Gastroesophageal sphincter (tissue), 4 donors: ENCODE results near the gene DCAF7. TPM values are rescaled to one million over a fixed set of nuclear protein-coding genes. Genes with fewer than 3 reads are reported as not detected.

Source experiments
- ATAC-seq: fragments of 150-250 bp; one replicate; pipeline ENCODE4 v1.9.1; 2016; ENCODE audit warnings: mild to moderate bottlenecking, moderate library complexity
- H3K27ac ChIP-seq, 4 donors: fragments of 200-600 bp; sonication (generic) in 3 of 4; 1 replicate in 3 of 4; 2 replicates in 1 of 4; pipeline ENCODE4 v1.5.1; 2016 to 2019
- H3K27me3 ChIP-seq: fragments of 200-600 bp; sonication (generic); one replicate; pipeline ENCODE4 v1.5.1; 2019
- H3K36me3 ChIP-seq, 2 donors: fragments of 200-600 bp; sonication (generic); one replicate each; pipeline ENCODE4 v1.5.1; 2019; ENCODE audit warnings: control low read depth in 1 of 2
- H3K4me1 ChIP-seq, 3 donors: fragments of 200-600 bp; sonication (generic); 1 replicate in 2 of 3; 2 replicates in 1 of 3; pipeline ENCODE4 v1.5.1; 2016 to 2019; ENCODE audit warnings: control low read depth in 2 of 3
- H3K4me3 ChIP-seq, 2 donors: fragments of 200-600 bp; sonication (generic); one replicate each; pipeline ENCODE4 v1.5.1; 2019; ENCODE audit warnings: mild to moderate bottlenecking in 1 of 2, moderate library complexity in 1 of 2
- H3K9me3 ChIP-seq, 3 donors: fragments of 200-600 bp; sonication (generic); one replicate each; pipeline ENCODE4 v1.5.1; 2017 to 2019; ENCODE audit warnings: control low read depth in 2 of 3
- CTCF ChIP-seq, 4 experiments: fragments of 200-600 bp in 2 of 4; fragments of 450-650 bp in 2 of 4; sonication (generic) in 1 of 4; IDR thresholded peaks; one replicate each; pipeline ENCODE4 v1.5.1; 2017 to 2019; ENCODE audit warnings: antibody characterized with exemption in 4 of 4, mild to moderate bottlenecking in 2 of 4, moderate library complexity in 2 of 4
- EP300 ChIP-seq: sonication (generic); formaldehyde crosslinking; IDR thresholded peaks from one replicate; pipeline ENCODE4 v1.6.1; 2017; ENCODE audit warnings: antibody characterized with exemption, mild to moderate bottlenecking
- POLR2A ChIP-seq, 2 donors: fragments of 450-650 bp; IDR thresholded peaks; one replicate each; pipeline ENCODE4 v1.6.1; 2017; ENCODE audit warnings: antibody characterized with exemption in 2 of 2, mild to moderate bottlenecking in 2 of 2, moderate library complexity in 1 of 2
- POLR2AphosphoS5 ChIP-seq: sonication (generic); formaldehyde crosslinking; IDR thresholded peaks from one replicate; pipeline ENCODE4 v1.6.1; 2017; ENCODE audit warnings: antibody characterized with exemption
- WGBS, 2 donors: methylation state at CpG; one replicate each; pipeline ENCODE4 v1.1.5; 2018; ENCODE audit warnings: low coverage in 1 of 2; 5-methylcytosine and 5-hydroxymethylcytosine counted together
- total RNA-seq, 4 donors: library from RNA; depleted of rRNA; stranded (reverse); fragments of >200 nt; gene quantifications; one replicate each; pipeline ENCODE4 v1.1.0, GENCODE V29; 2016

The DCAF7 gene
- total RNA-seq, 4 donors from 2014 or later = 27.1 to 50.0 (median 36.8) TPM

DNA sequence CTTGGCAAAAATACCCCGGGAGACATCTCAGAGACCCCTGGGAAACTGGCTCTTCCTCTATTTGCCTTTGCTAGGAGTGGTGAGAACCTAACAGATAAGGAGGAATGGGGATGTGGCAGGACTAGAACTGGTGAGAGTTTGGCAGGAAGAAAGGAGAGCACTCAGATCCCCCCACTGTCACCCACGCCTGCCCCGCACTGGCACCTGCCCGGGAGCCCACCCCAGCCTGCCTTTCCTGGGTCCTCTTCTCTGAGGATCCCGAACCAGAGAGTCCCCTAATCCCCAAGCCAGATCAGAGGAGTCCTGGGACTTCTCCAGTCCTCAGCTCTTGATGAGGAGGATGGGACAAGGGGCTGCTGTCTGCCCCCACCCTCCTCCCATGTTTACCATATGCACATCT lies 23.4 kb upstream of the DCAF7 start:
- WGBS, 2 donors = 83 to 92% methylated on average over 1 to 4 of the region's 5 CpGs
- peaks cover 0 to 10% (median 0%) of the 10 kb centered on the region in 3 donors for H3K4me1 ChIP-seq
- no peak for ATAC-seq
- H3K9me3 ChIP-seq = no peaks in the 10 kb centered on the region
- H3K27ac ChIP-seq = no peak overlapping the region
- no peak overlapping the region for H3K4me3 ChIP-seq
- peaks cover 52% of the 10 kb centered on the region for H3K27me3 ChIP-seq
- no peaks in the 10 kb centered on the region for H3K36me3 ChIP-seq
- TF ChIP-seq EP300 (no peak), POLR2A (IDR thresholded peaks at IDR 0.05) (no peak), POLR2AphosphoS5 (no peak), CTCF (IDR thresholded peaks at IDR 0.05) (no peak)

GRCh38 chr17:63528183-63528582 lies 22.1 kb upstream of the DCAF7 start:
- Histone ChIP-seq H3K4me3 (no peak overlapping the region), H3K9me3 (no peaks in the 10 kb centered on the region), H3K27me3 (peaks cover 39% of the 10 kb centered on the region), H3K4me1 (peaks cover 0 to 3% (median 0%) of the 10 kb centered on the region in 3 donors), H3K36me3 (no peaks in the 10 kb centered on the region), H3K27ac (no peak overlapping the region)
- no CpG with 5 or more reads among the region's 9 CpGs for WGBS, 2 donors
- no peak for TF ChIP-seq POLR2AphosphoS5
- no peak for TF ChIP-seq CTCF (IDR thresholded peaks at IDR 0.05)
- TF ChIP-seq POLR2A (IDR thresholded peaks at IDR 0.05) = no peak
- TF ChIP-seq EP300 = no peak
- no peak for ATAC-seq

- WGBS, 2 donors = 60 to 92% methylated on average over 4 of the region's 26 CpGs
- no peak for ATAC-seq
- Histone ChIP-seq H3K27ac (no peak overlapping the region), H3K27me3 (peaks cover 23% of the 10 kb centered on the region), H3K4me1 (no peaks in the 10 kb centered on the region), H3K9me3 (no peaks in the 10 kb centered on the region), H3K36me3 (no peaks in the 10 kb centered on the region), H3K4me3 (no peak overlapping the region)
- TF ChIP-seq POLR2A (IDR thresholded peaks at IDR 0.05) = no peak
- no peak for TF ChIP-seq POLR2AphosphoS5
- TF ChIP-seq CTCF (IDR thresholded peaks at IDR 0.05) = no peak
- TF ChIP-seq EP300 = no peak
Observed at GRCh38 chr17:63529711-63530556, 20.3 kb upstream of the DCAF7 start.

DNA sequence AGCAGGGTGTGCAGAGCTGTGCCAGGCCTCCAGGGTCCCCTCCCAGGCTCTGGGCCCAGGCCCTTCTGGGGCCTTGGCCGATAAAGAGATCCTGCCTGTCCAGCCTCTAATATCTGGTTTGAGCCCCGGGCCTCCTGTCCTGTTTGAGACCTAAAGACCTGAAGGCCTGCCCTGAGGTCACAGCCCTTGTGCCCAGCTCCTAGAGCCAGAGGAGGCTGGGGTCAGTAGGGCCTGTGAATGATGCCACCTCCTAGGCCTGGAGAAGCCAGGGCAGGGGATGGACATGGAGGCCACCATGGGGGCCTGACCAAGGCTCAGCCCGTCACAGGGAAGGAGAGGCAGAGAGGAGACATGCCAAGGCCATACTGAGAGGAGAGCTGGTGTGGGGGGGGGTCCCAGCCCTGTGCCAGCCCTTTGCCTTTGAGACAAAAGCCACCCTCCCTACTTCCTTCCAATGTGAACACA lies 19.7 kb upstream of the DCAF7 start:
- no peak for ATAC-seq
- H3K36me3 ChIP-seq = no peaks in the 10 kb centered on the region
- no CpG with 5 or more reads among the region's 3 CpGs for WGBS, 2 donors
- H3K27ac ChIP-seq = no peak overlapping the region
- no peaks in the 10 kb centered on the region for H3K9me3 ChIP-seq
- peaks cover 24% of the 10 kb centered on the region for H3K27me3 ChIP-seq
- no peaks in the 10 kb centered on the region for H3K4me1 ChIP-seq
- H3K4me3 ChIP-seq = no peak overlapping the region
- TF ChIP-seq CTCF (IDR thresholded peaks at IDR 0.05) (no peak), EP300 (no peak), POLR2AphosphoS5 (no peak)
